HG03039 (cell line): ENCODE results near the gene C2orf76.
"Not testable (repeated sequence)": the region's sequence is repeated elsewhere in the genome, so short reads cannot be mapped to it uniquely, and the experiment has no call there.

Experiments used
- ATAC-seq: cut with Tn5 transposase; IDR thresholded peaks from one replicate; pipeline ENCODE4 v1.9.1; 2021; ENCODE audit warnings: mild to moderate bottlenecking, moderate library complexity; ENCODE audit not compliant: unreplicated experiment

C2orf76 gene

DNA sequence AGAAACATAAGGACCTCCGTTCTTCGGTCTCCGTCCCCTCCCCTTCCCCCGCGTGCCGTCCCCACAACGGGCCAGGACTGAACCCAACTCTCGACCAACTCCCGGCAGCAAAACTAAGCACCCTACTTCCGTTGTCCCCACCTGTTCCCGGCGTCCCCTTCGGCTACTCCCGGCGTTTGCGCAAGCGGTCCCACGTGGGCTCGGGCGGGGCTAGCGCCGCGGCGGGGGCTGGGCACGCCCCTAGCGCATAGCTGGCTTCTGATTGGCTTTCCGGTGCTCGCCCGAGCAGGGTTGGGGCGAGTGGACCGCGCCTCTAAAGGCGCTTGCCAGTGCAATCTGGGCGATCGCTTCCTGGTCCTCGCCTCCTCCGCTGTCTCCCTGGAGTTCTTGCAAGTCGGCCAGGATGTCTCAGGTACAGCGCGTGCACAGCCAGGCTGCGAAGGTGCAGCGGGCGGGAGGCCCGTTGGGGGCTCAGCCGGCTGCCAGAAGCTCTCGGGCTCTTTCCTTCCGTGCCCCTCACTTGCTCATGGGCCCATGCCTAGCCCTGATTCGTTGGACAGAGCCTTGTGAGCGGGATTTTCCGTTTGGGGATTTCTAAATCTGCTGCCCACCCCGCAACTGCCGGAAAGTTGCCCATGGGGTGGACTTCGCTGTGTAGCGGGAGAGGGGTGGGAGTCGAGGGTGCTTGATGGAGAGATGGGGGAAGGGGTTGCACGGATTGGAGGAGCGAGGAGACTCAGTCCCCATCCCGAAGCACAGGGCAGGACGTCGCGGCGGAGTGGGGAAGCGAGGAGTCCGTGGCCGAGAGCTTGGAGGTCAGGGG lies at the start of gene C2orf76, which contains the start of gene DBI:
TSS of gene C2orf76 (minus strand) at position 186 of the 823 bp plus-strand sequence. CDS start 26,875 bp downstream, outside the sequence.
TSS of gene DBI (plus strand) at position 329 of the 823 bp plus-strand sequence. CDS start at position 404, 75 bp downstream.
- peak; percentile 96 for ATAC-seq

DNA sequence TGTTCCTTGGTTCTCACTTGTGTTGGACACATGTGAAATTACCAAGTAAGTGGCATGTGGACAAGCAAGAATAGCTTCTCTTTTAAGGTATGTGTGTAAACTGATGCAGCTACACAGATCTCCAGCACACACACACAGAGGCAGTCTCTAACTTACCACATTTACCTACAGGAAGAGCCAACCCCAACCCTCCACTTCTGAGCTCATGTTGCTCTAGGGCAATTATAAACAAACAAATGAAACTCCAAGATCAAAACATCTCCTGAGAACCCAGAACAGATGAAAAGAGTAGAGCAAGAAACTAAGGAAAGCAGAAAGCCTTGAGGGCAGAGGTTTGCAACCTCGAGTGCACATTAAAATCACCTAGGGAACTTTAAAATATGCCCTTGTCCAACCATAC lies 49.0 kb upstream of the C2orf76 start:
- ATAC-seq, result no peak

DNA sequence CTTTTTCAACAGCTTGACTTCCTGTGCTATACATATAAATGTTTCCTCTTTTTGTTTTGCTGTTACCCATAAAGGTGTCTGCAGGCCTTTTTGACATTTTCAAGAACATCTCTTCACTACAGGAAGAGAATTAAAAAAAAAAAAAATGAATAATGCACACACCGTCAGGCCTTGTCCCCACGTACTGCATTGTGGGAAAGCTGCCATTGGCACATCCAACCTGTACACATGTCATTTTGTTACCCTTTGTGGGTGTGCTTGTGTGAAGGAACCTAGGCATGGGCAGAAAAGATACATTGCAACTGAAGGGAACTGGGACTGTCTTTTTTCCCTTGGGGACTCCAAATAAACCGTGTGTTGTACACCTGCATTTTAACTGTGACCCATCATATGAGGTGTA lies 48.3 kb upstream of the C2orf76 start:
- ATAC-seq, result no peak

DNA sequence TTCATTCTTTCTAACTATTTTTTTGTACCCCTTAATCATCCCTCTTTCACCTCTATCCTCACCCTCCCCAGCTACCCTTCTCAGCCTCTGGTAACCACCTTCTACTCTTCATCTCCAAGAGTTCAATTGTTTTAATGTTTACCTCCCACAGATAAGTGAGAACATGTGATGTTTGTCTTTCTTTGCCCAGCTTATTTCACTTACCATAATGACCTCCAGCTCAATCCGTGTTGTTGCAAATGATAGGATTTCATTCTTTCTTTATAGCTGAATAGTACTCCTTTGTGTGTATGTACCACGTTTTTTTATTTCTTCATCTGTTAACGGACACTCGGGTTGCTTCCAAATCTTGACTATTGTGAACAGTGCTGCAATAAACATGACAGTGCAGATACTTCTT lies 42.9 kb upstream of the C2orf76 start:
- no peak for ATAC-seq

DNA sequence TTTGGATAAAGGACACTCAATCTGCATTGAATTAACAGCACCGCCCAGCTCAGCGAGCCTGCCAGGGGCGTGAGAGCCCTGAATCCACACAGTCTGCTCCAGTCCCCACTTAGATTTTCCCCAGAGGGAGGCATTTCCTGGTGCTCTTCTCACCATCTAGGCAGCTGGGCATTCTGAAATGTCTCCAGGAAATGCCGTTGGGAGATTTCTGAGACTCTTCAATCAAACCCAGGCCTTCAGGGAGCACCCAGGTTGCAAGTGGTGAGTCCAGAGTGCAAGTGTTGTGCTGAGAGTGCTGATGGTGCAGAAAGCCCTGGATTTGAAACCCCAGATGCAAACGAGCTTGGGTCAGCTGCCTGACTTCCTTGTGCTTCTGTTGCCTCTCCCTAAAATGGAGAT lies 41.6 kb upstream of the C2orf76 start:
- no peak for ATAC-seq

DNA sequence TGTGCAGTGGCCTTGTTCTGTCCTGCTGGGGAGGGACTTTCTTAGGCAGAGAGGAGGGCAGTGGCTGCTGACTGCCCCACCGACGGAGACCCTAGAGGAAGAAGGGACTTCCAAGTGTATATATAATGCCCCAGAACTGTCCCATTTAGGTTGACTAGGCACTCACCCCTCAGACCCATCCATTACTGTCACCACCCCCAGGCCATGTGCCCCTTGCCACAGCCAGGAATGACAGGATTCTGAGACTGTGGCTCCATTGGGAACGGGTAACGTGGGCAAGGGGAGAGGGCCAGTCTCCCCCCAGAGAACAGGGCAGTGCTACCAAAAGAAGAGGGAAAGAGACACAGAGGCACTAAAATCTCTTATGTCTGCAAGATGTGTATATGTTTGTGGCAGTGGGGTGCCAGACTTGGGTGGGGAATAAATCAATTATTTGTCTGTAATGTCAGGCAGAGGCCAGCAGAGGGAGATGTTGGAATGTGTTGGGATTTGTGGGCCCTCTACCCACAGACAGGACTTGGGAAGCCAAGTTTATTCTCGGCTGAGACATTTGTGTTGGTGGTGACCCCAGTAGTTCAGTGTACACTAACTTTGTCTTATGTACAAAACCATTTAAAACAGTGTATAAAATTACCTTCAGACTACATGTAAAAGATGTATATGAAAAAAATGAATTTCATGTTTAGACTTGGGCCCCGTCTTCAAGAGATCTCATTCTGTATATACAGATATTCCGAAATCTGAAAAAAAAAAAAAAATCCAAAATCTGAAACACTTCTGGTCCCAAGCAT lies 41.0 kb upstream of the C2orf76 start:
- ATAC-seq, result no peak

DNA sequence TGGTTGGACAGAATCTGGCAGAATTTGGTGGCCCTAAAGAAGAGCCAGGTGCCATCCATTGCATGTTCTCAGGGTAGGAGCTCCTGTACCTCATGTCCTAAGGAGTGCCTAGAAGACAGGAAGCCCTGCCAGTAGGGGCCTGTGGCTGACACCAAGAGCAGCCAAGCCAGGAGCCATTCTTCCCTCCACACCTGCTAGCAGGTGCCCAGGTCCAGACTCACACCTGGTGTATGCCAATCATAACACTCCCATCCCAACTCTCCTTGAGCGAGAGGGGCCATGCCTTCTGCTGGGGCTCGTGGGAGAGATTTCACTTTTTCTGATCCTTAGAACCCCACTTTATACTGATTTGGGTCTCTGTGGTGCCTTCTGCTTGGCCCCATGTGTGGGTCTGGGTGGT lies 38.5 kb upstream of the C2orf76 start:
- ATAC-seq, result no peak

DNA sequence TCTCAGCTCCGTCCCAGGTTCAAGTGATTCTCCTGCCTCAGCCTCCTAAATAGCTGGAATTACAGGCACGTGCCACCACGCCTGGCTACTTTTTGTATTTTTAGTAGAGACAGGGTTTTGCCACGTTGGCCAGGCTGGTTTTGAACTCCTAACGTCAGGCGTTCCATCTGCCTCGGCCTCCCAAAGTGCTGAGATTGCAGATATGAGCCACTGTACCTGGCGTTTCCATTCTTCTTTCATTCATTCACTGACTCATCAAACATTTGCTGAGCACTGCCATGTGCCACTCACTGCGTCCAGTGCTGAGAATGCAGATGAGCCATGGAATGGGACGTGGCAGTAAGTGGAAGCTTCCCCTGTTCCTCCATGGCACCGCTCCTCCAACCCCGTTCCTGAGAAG lies 37.0 kb upstream of the C2orf76 start:
- ATAC-seq, result not testable (repeated sequence)

DNA sequence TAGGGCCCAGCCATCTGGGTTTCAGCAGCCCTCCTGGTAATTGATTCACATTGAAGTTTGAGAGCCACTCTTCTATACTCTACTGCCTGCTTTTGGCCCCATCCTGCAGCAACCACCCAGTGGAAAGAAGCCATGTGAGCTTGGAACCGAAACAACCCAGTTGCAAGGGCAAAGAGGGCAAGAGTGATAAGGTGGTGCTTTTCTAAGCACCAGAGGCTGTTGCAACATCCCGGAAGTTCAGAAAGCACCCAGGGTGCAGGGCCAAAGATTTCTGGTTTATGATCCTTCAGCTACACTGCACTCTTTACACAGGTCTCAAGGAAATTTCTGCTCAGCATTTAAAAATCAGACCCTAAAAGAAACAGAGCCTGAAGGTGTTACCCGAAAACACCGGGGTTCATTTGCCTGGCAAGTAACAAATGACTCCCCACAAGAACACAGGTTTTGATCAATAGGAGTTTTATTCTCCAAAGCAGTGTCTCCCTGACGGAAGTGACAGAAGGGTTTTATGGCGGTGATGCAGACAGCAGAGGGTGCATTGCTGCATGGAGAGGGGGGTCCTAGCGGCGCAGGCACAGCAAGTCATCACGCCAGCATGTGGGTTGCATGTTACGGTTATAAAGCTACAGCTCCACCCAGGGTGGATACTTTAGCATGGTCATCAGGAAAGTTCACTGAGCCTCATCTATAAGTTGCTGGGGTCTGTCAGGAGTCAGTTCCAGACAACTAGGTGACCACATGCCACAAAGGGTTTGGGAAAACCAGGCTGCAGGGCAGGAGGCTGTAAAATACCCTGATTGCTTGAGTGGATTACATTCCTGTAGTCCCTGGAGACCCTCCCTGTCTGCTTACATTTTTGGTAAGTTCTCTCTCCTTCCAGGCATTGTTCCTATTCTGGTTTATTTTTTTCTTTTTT lies 36.3 kb upstream of the C2orf76 start:
- ATAC-seq, result no peak

DNA sequence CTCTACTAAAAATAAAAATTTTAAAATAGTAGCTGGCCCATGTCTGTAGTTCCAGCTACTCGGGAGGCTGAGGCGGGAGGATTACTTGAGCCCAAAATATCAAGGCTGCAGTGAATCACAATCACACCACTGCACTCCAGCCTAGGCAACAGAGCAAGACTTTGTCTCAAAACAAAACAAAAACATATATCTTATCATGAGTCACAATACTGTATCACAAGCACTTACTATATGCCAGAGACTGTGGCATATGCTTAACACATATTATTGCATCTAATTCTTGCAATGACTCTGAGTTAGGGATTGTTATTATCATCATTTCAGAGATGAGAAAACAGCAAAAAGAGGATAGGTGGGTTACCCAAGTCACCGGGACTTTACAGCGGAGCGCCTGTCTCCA lies 35.5 kb upstream of the C2orf76 start:
- ATAC-seq, result no peak

DNA sequence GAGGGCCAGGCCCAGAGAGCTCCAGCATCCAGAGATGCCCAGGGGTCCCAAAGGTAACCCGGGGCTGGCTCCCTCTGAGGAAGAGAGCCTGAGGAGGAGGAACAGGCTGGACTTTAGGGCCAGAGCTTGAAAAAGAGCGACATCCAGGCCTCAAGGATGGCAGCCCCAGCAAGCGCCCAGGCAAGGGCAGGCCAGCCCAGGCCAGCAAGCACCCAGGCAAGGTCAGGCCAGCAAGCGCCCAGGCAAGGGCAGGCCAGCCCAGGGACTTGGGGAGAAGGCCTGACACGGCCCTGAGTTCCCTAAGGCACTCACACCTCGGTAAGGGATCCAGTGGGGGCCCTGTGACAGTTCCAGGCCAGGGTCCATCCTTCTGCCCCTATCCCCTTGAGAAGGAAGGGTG lies 30.6 kb upstream of the C2orf76 start:
- no peak for ATAC-seq

DNA sequence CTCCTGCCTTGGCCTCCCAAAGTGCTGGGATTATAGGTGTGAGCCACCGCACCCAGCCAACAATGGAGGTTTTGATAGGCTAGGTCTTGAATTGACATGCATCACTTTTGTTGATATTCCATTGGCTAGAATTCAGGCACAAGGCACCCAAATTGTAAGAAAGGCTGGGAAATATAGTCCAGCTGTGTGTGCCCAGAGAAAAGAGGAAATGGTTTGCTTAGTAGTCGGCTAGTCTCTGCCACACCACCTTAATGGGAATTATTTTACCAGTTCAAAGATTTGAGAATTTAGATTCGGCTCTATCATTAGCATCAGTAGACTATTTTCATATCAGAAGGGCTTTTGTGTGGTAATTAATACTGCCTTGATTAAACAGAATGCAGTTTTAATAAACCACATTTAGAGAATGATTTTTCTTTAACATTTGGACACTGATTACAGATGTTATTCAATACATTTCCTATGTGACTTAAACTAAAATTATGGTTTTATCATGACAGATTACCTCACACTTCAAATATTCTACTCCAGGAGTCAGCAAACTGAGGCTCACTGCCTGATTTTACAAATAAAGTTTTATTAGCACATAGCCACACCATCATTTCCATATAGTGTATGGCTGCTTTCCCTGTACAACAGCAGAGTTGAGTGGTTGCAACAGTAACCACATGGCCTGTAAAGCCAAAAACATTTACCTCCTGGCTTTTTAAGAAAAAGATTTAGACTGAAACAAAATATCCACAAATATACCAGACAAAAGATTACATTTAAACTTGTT lies 27.5 kb upstream of the C2orf76 start:
- ATAC-seq, result no peak

DNA sequence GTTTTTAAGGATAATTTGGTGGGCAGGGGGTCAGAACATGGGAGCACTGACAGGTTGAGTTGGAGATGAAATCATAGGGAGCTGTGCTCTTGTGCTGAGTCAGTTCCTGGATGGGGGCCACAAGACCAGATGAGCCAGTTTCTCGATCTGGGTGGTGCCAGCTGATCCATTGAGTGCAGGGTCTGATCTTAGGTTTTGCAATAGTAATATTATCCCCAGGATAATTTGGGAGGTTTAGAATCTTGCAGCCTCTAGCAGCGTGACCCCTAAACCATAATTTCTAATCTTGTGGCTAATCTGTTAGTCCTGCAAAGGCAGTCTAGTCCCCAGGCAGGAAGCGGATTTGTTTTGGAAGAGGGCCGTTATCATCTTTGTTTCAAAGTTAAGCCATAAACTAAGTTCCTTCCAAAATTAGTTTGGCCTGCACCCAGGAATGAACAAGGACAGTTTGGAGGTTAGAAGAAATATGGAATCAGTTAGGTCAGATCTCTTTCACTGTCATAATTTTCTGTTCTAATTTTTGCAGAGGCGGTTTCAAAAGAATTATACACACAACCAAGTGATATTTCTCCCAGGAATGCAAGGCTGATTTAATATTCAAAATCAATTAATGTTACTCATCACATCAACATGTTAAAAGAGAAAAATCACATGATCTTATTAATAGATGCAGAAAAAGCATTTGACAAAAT lies 23.1 kb upstream of the C2orf76 start:
- ATAC-seq, result no peak

DNA sequence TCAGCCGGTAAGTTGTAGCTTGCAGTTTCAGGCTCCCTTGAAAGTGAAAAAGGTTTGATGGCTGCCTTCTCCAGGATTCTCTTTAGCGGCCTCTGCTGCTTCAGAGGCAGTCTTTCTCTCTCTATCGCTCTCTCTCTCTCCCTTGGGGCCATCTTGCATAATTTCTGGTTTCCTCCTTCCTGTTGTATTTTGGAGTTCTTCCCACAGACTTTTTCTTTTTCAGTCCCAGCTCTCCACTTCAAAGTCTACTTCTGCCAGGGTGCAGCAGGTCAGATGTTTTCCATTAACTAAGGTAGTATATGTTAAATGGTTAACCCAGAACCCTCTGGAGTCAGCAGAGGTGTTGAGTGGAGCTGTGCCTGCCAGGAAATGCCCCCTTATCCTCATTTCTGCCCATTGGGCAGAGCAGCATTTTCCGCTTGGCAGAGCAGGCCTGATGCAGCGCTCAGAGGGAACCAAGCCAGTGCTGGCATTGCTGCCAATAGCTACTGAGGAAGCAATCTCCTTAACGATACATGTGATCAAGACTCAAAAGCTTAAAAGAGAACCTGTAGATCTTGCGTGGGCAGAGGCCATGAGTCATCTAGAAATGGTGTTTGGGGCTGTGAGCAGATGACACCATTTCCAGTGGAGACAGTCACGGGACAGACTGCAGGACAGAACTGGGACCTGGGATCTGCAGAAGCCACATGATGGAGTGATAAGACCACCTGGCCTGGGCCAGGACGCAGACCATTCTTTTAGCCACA lies 20.9 kb upstream of the C2orf76 start:
- peak; percentile 83 for ATAC-seq

DNA sequence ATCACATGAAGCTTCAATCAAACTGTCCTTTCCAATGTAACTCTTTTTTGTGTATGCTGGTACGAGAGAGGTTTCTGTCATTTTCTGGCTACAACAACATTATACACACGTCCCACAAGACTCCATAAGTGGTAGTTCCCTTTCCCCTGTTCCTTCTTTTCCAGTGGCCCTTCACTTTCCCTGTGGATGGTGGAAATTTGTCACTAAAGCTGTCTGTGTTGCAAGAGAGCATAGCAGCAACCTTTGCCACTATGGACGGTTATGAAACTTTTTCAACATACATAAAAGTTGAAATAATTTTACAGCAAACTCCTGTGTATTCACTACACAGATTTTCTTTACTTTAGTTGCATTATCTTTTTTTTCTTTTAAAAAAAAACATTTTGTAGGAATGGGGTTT lies 18.8 kb upstream of the C2orf76 start:
- ATAC-seq, result no peak

DNA sequence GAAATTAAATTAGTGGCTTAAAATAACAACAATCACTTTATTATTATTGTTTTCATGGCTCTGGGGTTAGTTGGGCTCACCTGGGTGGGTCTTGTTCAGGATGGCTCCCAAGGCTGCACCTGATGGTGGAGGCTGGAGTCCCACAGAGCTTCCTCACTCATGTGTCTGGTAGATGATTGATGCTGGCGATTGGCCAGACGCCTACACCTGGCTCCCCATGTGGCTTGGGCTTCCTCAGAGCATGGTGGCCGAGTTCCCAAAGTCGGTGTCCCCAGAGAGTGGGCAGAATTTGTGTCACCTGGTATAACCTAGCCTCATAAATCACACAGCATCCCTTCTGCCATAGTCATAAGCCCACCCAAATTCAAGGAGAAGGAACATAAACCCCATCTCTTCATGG lies 18.3 kb upstream of the C2orf76 start:
- no peak for ATAC-seq

DNA sequence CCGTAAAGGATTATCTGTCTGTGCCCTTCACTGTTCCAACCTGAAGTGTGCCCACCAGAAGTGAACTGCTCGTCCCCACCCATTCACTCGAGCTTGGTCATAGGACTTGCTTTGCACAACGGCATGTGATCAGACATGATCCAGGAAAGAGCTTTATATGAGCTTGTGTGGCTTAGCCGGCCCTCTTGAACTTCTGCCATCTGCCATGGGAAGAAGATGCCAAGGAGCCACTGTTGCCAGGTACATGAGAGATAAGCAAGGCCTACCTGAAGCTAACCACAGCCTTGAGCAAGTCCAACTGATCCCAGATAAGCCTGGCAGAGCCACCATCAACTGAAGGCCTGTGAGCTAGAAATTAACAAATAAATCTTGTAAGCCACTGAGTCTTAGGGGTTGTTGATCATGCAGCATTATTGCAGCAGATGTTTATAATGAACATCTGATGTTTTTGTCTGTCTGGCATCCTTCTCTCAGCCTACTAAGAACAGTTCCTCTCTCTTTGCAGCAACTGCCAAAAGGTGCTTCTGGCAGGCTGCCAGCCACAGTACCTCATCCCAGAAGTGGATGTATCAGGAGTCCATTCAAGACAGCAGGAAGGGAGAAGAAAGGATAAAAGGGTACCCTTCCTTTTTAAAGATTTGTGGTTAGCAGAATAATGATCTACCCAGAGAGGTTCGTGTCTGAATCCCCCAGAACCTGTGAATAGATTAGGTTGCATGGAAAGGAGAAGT lies 16.9 kb upstream of the C2orf76 start:
- no peak for ATAC-seq

DNA sequence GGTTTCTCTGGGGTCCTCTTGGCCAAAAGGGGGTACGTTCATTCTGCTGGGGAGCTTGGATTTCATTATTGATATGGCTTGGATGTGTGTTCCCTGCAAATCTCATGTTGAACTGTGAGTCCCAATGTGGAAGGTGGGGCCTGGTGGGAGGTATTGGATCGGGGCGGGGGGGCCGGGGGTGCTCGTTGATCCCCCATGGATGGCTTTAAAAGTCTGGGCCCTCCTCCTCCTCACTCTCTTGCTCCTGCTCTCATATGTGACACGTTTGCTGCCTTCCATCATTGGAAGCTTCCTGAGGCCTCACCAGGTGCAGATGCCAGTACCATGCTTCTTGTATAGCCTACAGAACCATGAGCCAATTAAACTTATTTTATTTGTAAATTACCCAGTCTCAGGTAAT lies 11.9 kb upstream of the C2orf76 start:
- ATAC-seq, result no peak
